H9 (cell line): ENCODE measurements around the gene MRPL17. TPM values are rescaled to one million over a fixed set of nuclear protein-coding genes. Genes with fewer than 3 reads are reported as not detected.

Experiments used
- DNase-seq: peaks from one replicate; pipeline ENCODE4 v3.0.0-alpha.2; 2017
- H2AFZ ChIP-seq: one replicate; pipeline ENCODE4 v1.6.1; 2013; ENCODE audit warnings: mild to moderate bottlenecking, low read length, control low read depth, moderate library complexity
- H2AK5ac ChIP-seq: 2 replicates; pipeline ENCODE4 v1.6.1; 2013; ENCODE audit warnings: low read length, control low read depth, mixed read lengths; ENCODE audit not compliant: insufficient read length
- H2BK120ac ChIP-seq: one replicate; pipeline ENCODE4 v1.6.1; 2013; ENCODE audit warnings: low read depth, mild to moderate bottlenecking, low read length, control low read depth, inconsistent platforms; ENCODE audit not compliant: poor library complexity, severe bottlenecking
- H2BK12ac ChIP-seq: 2 replicates; pipeline ENCODE4 v1.6.1; 2013; ENCODE audit warnings: low read length, control low read depth, mixed read lengths, low read depth; ENCODE audit not compliant: insufficient read length
- H2BK15ac ChIP-seq: 2 replicates; pipeline ENCODE4 v1.6.1; 2013; ENCODE audit warnings: low read depth, low read length, control low read depth
- H2BK20ac ChIP-seq: one replicate; pipeline ENCODE4 v1.6.1; 2013; ENCODE audit warnings: low read depth, mild to moderate bottlenecking, low read length, control low read depth, inconsistent platforms; ENCODE audit not compliant: poor library complexity, severe bottlenecking
- H2BK5ac ChIP-seq: 2 replicates; pipeline ENCODE4 v1.6.1; 2013; ENCODE audit warnings: low read length, control low read depth, mixed read lengths; ENCODE audit not compliant: insufficient read length
- H3K14ac ChIP-seq: 2 replicates; pipeline ENCODE4 v1.6.1; 2013; ENCODE audit warnings: low read length, control low read depth; ENCODE audit not compliant: insufficient read depth
- H3K18ac ChIP-seq: 2 replicates; pipeline ENCODE4 v1.6.1; 2013; ENCODE audit warnings: low read depth, mild to moderate bottlenecking, mixed read lengths, low read length, control low read depth; ENCODE audit not compliant: insufficient read length
- H3K23ac ChIP-seq: 2 replicates; pipeline ENCODE4 v1.6.1; 2013; ENCODE audit warnings: low read length, control low read depth, mixed read lengths, low read depth; ENCODE audit not compliant: insufficient read length
- H3K23me2 ChIP-seq: 2 replicates; pipeline ENCODE4 v1.6.1; 2013; ENCODE audit warnings: low read depth, mild to moderate bottlenecking, mixed read lengths, low read length, control low read depth; ENCODE audit not compliant: insufficient read length, poor library complexity, severe bottlenecking
- H3K27ac ChIP-seq: 2 replicates; pipeline ENCODE4 v1.5.1; 2013; ENCODE audit warnings: low read length, control low read depth, mixed read lengths, low read depth; ENCODE audit not compliant: insufficient read length
- H3K27me3 ChIP-seq: 2 replicates; pipeline ENCODE4 v1.6.1; 2013; ENCODE audit warnings: low read length, control low read depth, inconsistent platforms; ENCODE audit not compliant: insufficient read depth
- H3K4ac ChIP-seq: 2 replicates; pipeline ENCODE4 v1.6.1; 2013; ENCODE audit warnings: low read depth, mild to moderate bottlenecking, control low read depth, inconsistent platforms, low read length, moderate library complexity
- H3K4me1 ChIP-seq: 2 replicates; pipeline ENCODE4 v1.6.1; 2013; ENCODE audit warnings: low read length, control low read depth, inconsistent platforms; ENCODE audit not compliant: insufficient read depth
- H3K4me2 ChIP-seq: 2 replicates; pipeline ENCODE4 v1.6.1; 2013; ENCODE audit warnings: low read length, control low read depth, mixed read lengths; ENCODE audit not compliant: insufficient read length, insufficient read depth
- H3K56ac ChIP-seq: 2 replicates; pipeline ENCODE4 v1.6.1; 2013; ENCODE audit warnings: low read depth, mild to moderate bottlenecking, mixed read lengths, low read length, control low read depth; ENCODE audit not compliant: insufficient read length
- H3K79me1 ChIP-seq: 2 replicates; pipeline ENCODE4 v1.6.1; 2013; ENCODE audit warnings: low read depth, mild to moderate bottlenecking, moderate library complexity, low read length, control low read depth, inconsistent platforms; ENCODE audit not compliant: insufficient read depth, poor library complexity, severe bottlenecking
- H3K79me2 ChIP-seq: 2 replicates; pipeline ENCODE4 v1.6.1; 2013; ENCODE audit warnings: low read length, control low read depth, inconsistent platforms; ENCODE audit not compliant: insufficient read depth
- H3K9ac ChIP-seq: 2 replicates; pipeline ENCODE4 v1.6.1; 2013; ENCODE audit warnings: low read length, control low read depth, mixed read lengths; ENCODE audit not compliant: insufficient read length; ENCODE audit errors: extremely low read depth
- H3K9me3 ChIP-seq: one replicate; pipeline ENCODE4 v1.6.1; 2013; ENCODE audit warnings: low read depth, low read length, inconsistent platforms; ENCODE audit not compliant: control insufficient read depth
- H3T11ph ChIP-seq: one replicate; pipeline ENCODE4 v1.6.1; 2013; ENCODE audit warnings: mild to moderate bottlenecking, low read length, control low read depth, inconsistent platforms
- H4K20me1 ChIP-seq: one replicate; pipeline ENCODE4 v1.6.1; 2013; ENCODE audit not compliant: control insufficient read depth, insufficient read length, insufficient read depth
- H4K5ac ChIP-seq: 2 replicates; pipeline ENCODE4 v1.6.1; 2013; ENCODE audit warnings: low read depth, mild to moderate bottlenecking, mixed read lengths, low read length, control low read depth; ENCODE audit not compliant: insufficient read length
- H4K8ac ChIP-seq: replicated peaks from 2 replicates; pipeline ENCODE4 v1.6.1; 2013; ENCODE audit warnings: low read length, control low read depth, mixed read lengths, low read depth; ENCODE audit not compliant: insufficient read length
- H4K91ac ChIP-seq: 2 replicates; pipeline ENCODE4 v1.6.1; 2013; ENCODE audit warnings: low read depth, mild to moderate bottlenecking, moderate library complexity, mixed read lengths, low read length, control low read depth; ENCODE audit not compliant: insufficient read length
- H3K27ac Mint-ChIP-seq, 3 experiments: 2 replicates in 2 of 3; 3 replicates in 1 of 3; pipeline ENCODE4 v1.8.0; 2020 to 2021; ENCODE audit warnings: mixed read lengths in 3 of 3, mild to moderate bottlenecking in 1 of 3, moderate library complexity in 1 of 3
- H3K27me3 Mint-ChIP-seq: 2 replicates; pipeline ENCODE4 v1.8.0; 2021; ENCODE audit warnings: low read depth, mild to moderate bottlenecking, moderate library complexity, mixed read lengths
- H3K36me3 Mint-ChIP-seq, 3 experiments: 2 replicates in 2 of 3; 3 replicates in 1 of 3; pipeline ENCODE4 v1.8.0; 2020 to 2021; ENCODE audit warnings: low read depth in 3 of 3, mixed read lengths in 3 of 3; ENCODE audit not compliant: insufficient read depth in 1 of 3
- H3K4me1 Mint-ChIP-seq, 2 experiments: 2 replicates each; pipeline ENCODE4 v1.8.0; 2020; ENCODE audit warnings: mixed read lengths in 2 of 2
- H3K4me3 Mint-ChIP-seq, 2 experiments: 2 replicates in 1 of 2; 3 replicates in 1 of 2; pipeline ENCODE4 v1.8.0; 2020 to 2021; ENCODE audit warnings: mild to moderate bottlenecking in 2 of 2, mixed read lengths in 2 of 2, moderate library complexity in 1 of 2
- H3K9me3 Mint-ChIP-seq, 2 experiments: 2 replicates in 1 of 2; 3 replicates in 1 of 2; pipeline ENCODE4 v1.8.0; 2020; ENCODE audit warnings: mild to moderate bottlenecking in 2 of 2, mixed read lengths in 2 of 2, moderate library complexity in 1 of 2
- WGBS: extraction: QIAGEN DNeasy Blood & Tissue Kit; methylation state at CpG from one replicate; pipeline ENCODE4 v1.1.7; 2013; ENCODE audit warnings: missing lambda C conversion rate, low lambda C conversion rate, mixed read lengths; ENCODE audit not compliant: insufficient read length; ENCODE audit errors: extremely low coverage; 5-methylcytosine and 5-hydroxymethylcytosine counted together
- total RNA-seq: library from RNA; stranded (reverse); gene quantifications from 2 replicates; pipeline ENCODE4 v1.2.1, GENCODE V29; 2021
- TF ChIP-seq, protein P1 (sequence below): fragments of 200-600 bp; sonication (generic); conservative IDR thresholded peaks from 3 replicates; pipeline ENCODE4 v1.8.0; 2021; ENCODE audit warnings: antibody characterized with exemption, mild to moderate bottlenecking

Gene MRPL17
- total RNA-seq, 1 experiment from 2014 or later = 75.5 TPM

DNA sequence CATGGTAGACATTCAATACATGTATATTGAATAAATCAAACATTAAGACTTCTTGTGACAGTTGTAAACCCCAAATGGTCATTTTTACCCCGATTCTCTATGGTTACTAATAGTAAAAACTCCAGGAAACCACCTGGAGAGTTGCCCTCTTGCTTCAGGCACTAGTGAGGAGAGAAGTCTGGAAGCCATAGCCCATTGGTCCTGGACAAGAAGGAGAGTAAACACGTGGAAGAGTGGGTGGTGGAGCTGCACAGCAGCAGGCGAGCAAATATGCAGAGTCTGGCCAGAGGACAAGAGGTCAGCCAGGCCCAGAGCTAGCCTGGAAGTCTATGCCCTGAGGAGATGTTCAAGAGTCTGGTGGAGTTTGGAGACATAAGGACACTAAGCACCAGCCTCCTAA lies 45.3 kb downstream of the MRPL17 start:
- H3K4me1 ChIP-seq = no peaks in the 10 kb centered on the region
- H3K56ac ChIP-seq = no peak overlapping the region
- H3K23ac ChIP-seq = no peak overlapping the region
- no peak for DNase-seq
- H3K79me2 ChIP-seq = no peaks in the 10 kb centered on the region
- Mint-ChIP-seq H3K4me3 (no peak overlapping the region), H3K4me1 (no peaks in the 10 kb centered on the region), H3K27me3 (peaks cover 5% of the 10 kb centered on the region), H3K27ac (no peak overlapping the region), H3K9me3 (no peaks in the 10 kb centered on the region), H3K36me3 (no peaks in the 10 kb centered on the region; a peak in 1 of 7 replicates)
- no peak overlapping the region for H3K18ac ChIP-seq
- no peak overlapping the region for H4K8ac ChIP-seq
- H2AK5ac ChIP-seq = no peak overlapping the region
- no peaks in the 10 kb centered on the region for H4K20me1 ChIP-seq
- H2BK15ac ChIP-seq = no peak overlapping the region
- H3K4me2 ChIP-seq = no peak overlapping the region
- H3K14ac ChIP-seq = no peak overlapping the region
- no peaks in the 10 kb centered on the region for H3K27me3 ChIP-seq
- no peaks in the 10 kb centered on the region for H3K23me2 ChIP-seq
- H4K91ac ChIP-seq = no peak overlapping the region
- no peak overlapping the region for H3T11ph ChIP-seq
- H3K27ac ChIP-seq = no peak overlapping the region
- TF ChIP-seq, protein P1, sequence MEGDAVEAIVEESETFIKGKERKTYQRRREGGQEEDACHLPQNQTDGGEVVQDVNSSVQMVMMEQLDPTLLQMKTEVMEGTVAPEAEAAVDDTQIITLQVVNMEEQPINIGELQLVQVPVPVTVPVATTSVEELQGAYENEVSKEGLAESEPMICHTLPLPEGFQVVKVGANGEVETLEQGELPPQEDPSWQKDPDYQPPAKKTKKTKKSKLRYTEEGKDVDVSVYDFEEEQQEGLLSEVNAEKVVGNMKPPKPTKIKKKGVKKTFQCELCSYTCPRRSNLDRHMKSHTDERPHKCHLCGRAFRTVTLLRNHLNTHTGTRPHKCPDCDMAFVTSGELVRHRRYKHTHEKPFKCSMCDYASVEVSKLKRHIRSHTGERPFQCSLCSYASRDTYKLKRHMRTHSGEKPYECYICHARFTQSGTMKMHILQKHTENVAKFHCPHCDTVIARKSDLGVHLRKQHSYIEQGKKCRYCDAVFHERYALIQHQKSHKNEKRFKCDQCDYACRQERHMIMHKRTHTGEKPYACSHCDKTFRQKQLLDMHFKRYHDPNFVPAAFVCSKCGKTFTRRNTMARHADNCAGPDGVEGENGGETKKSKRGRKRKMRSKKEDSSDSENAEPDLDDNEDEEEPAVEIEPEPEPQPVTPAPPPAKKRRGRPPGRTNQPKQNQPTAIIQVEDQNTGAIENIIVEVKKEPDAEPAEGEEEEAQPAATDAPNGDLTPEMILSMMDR = no peak
- no CpG with 5 or more reads among the region's 3 CpGs for WGBS
- H2BK5ac ChIP-seq = no peak overlapping the region
- H2BK12ac ChIP-seq = no peak overlapping the region
- no peak overlapping the region for H4K5ac ChIP-seq
- H3K9ac ChIP-seq = no peak overlapping the region
- no peaks in the 10 kb centered on the region for H3K9me3 ChIP-seq
- no peak overlapping the region for H2BK120ac ChIP-seq
- H3K79me1 ChIP-seq = no peaks in the 10 kb centered on the region
- no peak overlapping the region for H2AFZ ChIP-seq
- no peak overlapping the region for H3K4ac ChIP-seq
- H2BK20ac ChIP-seq = no peak overlapping the region
